DMS53 (cell line): ENCODE measurements around the gene KIAA0825.
A peak's percentile ranks its signal among the peaks of the same experiment; 100 is the strongest.

Experiments
- DNase-seq: peaks from one replicate; lab custom pipeline; 2025; lab: John Stamatoyannopoulos, UW

The KIAA0825 gene

DNA sequence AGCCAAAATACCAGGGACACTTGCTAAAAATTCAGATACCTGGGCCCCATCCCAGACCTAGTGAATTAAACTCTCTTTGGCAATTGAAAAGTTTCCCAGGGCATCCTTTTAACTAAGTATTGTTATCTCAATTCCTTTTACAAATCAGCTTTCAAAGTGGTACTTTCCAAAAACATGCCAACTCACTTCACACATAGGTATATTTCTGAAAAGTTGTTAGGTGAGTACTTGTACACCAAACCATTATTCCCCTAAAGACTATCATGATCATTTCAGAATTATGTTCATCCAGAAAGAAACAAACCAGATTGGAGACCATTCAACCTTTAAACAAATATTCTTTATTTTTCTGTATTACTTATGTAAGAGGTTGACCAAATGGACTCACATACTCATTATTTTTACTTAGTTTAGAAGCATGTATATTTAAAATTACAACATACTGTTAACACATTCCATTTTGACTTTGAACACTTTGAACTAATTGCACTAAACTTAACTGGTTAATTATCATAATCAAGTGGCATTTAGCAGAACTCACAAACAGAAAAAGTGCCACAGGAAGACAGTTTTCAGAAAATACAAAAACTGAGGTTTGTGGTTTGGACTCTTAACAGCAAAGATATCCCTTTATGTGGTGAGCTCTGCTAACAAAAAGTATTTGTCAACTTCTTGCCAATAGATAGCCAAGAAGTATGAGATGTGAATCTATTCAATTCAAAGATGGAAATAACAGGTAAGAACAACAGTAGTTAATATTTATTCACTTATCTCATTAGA, 40.7 kb downstream of the KIAA0825 start:
- DNase-seq = no peak

GRCh38 chr5:94575196-94575595, 43.2 kb downstream of the KIAA0825 start:
- no peak for DNase-seq

GRCh38 chr5:94573349-94573748, 45.1 kb downstream of the KIAA0825 start:
- peak; percentile 13 for DNase-seq

DNA sequence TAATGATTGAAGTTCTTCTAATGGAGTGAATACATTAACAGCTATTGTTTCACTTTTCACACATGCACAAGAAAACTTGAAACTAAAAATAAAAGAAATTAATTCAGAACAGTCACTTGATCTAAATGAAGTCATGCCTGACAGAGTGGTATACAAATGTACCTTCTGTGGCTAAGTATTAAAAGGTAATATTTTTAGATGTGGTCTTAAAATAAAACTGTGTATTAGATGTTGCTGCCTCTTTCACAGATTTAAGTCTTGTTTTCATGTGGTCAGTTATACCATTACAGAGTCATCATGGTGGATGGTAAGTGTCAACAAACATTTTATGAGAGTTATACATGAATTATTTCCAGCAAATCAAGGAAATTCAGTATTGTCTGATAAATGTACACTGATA, 47.0 kb downstream of the KIAA0825 start:
- DNase-seq = no peak

DNA sequence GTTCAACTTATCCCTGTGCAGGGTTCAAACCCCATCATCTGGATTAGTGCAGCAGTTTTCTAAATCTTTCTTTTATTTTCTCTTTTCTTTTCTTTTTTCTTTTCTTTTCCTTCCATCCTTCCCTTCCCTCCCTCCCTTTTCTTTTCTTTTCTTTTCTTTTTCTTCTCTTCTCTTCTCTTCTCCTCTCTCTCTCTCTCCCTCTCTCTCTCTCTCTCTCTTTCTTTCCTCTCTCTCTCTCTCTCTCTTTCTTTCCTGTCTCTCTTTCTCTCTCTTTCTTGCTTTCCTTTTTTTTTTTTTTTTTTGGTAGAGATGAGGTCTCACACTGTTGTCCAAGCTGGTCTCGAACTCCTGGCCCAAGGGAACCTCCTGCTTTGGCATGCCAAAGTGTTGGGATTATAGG, 53.6 kb downstream of the KIAA0825 start:
- DNase-seq = no peak

GRCh38 chr5:94562327-94562971, 56.0 kb downstream of the KIAA0825 start:
- DNase-seq = peak; percentile 80

- DNase-seq = no peak
These were observed 60.4 kb downstream of the KIAA0825 start for GRCh38 chr5:94558028-94558427.

- DNase-seq = no peak
These were observed 66.5 kb downstream of the KIAA0825 start for GRCh38 chr5:94551858-94552257.

DNA sequence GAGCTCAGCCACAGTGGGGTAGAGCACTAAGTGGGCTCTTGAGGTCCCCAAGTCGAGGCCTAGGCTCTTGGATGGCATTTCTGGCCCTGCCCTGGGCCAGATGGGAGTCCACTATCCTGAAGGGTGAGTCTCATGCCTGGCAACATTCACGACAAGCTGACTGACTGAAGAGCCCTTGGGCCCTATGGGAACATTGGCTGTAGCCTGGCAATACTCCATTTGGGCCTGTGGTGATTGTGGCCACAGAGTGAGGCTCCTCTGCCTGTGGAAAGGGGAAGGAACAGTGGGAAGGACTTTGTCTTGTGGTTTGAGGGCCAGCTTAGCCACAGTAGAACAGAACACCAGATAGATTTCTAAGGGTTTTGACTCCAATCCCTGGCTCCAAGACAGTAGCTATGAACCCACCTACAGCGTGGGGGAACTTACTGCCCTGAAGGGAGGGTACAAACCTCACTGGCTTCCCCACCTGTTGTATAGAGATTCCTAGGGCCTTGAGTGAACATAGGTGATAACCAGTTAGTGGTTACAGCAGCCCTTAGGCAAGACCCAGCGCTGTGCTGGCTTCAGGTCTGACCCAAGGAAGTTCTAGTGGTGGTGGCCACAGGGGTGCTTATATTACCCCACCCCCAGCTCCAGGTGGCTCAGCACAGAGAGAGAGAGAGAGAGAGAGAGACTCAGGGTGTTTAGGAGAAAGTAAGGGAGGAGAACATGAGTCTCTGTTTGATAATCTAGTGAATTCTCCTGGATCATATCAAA, 72.4 kb downstream of the KIAA0825 start:
- no peak for DNase-seq

DNA sequence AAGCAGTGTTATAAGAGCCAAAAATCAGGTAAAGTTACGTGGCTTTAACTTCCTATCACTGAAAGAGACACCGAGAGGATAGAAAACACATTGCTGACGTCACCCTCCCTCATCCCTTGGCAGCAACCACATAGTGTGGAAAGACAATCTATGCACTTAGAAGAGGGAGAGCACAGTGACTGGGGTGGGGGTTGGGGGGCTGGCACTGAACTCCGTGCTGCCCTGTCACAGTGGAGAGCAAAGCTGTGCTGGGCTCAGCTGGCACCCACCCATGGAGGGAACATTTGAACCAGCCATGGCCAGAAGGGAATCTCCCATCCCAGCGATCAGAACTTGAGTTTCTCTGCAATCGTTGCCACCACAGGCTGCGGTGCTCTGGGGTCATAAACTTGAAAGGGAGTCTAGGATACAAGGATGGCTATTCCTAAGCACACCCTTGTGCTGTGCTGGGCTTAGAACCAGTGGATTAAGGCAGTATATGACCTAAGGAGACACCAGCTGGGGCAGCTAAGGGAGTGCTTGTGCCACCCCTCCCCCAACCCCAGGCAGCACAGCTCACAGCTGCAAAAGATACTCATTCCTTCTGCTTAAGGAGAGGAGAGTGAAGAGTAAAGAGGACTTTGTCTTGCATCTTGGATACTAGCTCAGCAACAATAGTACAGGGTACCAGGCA, 73.4 kb downstream of the KIAA0825 start:
- DNase-seq = no peak

- peak; percentile 37 for DNase-seq
These were observed 74.3 kb downstream of the KIAA0825 start for GRCh38 chr5:94544031-94544650.

DNA sequence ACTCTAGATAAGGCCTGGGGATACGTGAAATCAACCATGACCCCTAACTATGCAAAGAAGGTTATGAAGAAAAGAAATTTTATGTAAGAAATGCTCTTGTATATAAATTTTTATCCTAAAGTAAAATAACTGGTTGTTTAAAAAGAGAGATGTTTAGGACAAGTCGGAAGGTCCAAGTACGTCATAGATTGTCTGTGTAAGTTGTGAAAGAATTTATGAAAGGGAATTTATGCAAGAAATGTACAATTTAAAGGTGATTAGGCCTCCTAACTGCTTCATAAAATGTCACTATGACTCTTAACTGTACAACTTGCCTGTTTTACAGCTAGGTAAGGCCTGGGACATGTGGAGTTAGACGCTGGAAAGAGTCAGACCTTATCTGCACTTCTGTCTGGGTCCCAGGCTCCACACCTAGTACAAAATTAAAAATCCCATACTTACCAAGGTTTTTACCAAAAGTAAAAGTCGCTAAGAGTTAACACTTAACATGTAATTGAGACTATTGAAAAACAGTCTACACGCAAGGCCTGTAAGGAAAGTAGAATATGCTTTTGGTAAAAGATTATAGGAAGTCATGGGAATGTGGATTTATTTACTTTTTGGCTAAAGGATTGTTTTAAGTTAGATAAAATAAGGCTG, 77.4 kb downstream of the KIAA0825 start:
- DNase-seq = peak; percentile 22

- DNase-seq = no peak
These were observed 80.1 kb downstream of the KIAA0825 start for GRCh38 chr5:94538260-94538659.

GRCh38 chr5:94526706-94527105, 91.7 kb downstream of the KIAA0825 start:
- no peak for DNase-seq

- peak; percentile 81 for DNase-seq
These were observed 93.3 kb downstream of the KIAA0825 start for GRCh38 chr5:94524841-94525697.

- peak; percentile 9 for DNase-seq
These were observed 95.4 kb downstream of the KIAA0825 start for GRCh38 chr5:94523018-94523417.

DNA sequence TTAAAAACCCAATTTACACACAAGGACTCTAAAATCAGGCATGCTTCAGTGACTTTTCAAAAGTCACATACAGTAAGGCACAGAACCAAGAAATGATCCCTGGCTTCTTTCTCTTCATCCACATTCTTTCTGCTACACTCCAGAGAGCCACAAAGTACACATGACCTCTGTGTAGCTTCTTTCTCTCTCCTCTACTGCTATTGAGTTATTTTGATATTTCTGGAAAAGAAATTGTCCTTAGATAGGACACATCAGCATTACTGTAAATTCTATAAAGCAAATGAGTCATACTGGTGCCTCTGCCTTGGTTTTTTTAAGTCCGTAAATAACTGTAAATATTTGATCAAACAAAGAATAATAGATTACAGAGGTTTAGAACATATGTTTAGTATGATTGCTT, 96.3 kb downstream of the KIAA0825 start:
- DNase-seq = peak; percentile 54

GRCh38 chr5:94517490-94518488, 100.6 kb downstream of the KIAA0825 start:
- no peak for DNase-seq

DNA sequence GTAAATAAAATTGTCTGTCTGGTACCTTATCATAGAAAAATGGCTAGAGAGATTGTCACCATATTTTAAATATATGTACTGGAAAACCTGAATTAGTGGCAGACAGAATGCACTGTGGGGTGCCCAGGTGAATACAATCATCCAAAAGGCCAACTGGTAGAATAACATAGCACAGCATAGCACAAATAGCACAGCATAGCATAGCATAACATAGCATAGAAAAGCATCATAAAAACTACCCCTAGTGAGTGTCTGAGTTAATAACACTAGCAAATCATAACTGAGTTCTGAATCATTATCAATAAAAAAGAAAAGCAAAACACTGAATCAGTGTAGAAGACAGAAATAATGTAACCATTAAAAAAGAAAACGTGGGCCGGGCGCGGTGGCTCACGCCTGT, 102.3 kb downstream of the KIAA0825 start:
- no peak for DNase-seq
